Cardiac septum (tissue), 1 donor: ENCODE measurements around the gene C1S. TPM values are rescaled to one million over a fixed set of nuclear protein-coding genes. Genes with fewer than 3 reads are reported as not detected.

Source experiments
- DNase-seq: peaks from one replicate; pipeline ENCODE4 v3.0.0-alpha.2; 2020; ENCODE audit warnings: low spot score
- intact Hi-C: fragments of 100-400 bp; cut with DNase I; formaldehyde crosslinking; loops from one replicate; pipeline ENCODE4 v1.14.0; 2022
- total RNA-seq: library from RNA; stranded (reverse); fragmentation: NEBNext Ultra II Directional; extraction: Animal tissue kit (Norgen Biotek cat#: 25700); gene quantifications from one replicate; pipeline ENCODE4 v1.2.1, GENCODE V29; 2021
- donor health status: DM: no; HTN: no; CAD: no.

The C1S gene
- total RNA-seq, 1 donor from 2014 or later = 69.0 TPM

GRCh38 chr12:7069386-7069785 lies 8.9 kb downstream of the C1S start:
- intact Hi-C loops = no loop called here

GRCh38 chr12:7072035-7072434 lies 11.5 kb downstream of the C1S start:
- no peak for DNase-seq
- intact Hi-C loops = no loop called here

More at GRCh38 chr12:7069386-7069785, 8.9 kb downstream of the C1S start:
- no peak for DNase-seq

DNA sequence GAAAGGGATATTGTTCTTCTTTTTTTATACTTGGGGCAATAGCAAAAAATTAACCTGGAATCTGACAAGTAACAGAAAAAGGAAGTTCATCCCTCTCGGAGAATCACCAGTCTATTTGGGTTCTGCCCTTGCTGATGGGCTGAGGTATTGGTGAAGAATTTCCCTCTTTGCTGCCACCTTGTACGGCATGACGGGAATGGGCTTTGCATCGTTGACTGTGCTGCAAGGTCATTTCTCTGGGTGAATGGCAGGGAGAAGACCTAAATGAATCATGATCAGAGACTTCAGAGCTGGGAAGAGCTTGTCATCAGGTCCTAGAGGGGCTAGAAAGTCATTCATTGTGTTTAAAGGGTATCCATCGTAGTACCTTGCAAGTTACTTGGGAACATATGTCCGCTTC lies 12.0 kb downstream of the C1S start:
- intact Hi-C loops = no loop called here
- DNase-seq = no peak

- intact Hi-C loops = no loop called here
These were observed 13.4 kb downstream of the C1S start for GRCh38 chr12:7073946-7074345.

DNA sequence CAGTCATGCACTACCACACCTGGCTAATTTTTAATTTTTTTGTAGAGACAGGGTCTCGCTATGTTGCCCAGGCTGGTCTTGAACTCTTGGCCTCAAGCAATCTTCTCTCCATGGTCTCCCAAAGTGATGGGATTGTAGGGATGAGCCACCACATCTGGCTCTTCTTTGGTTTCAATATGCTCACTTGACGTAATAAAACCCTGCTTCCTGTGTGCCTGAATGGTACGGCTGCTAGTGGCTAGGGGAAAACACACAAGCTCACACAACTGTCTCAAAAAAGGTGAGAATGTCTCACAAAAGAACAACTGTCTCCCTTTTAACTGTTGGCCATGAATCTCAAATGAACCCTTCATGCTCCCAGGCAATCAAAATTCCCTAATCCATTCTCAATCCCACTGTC lies 15.0 kb downstream of the C1S start:
- DNase-seq = no peak
- intact Hi-C loops = no loop called here

More at GRCh38 chr12:7073946-7074345, 13.4 kb downstream of the C1S start:
- no peak for DNase-seq

GRCh38 chr12:7075939-7076338 lies 15.4 kb downstream of the C1S start:
- intact Hi-C loops = no loop called here
- DNase-seq = no peak

DNA sequence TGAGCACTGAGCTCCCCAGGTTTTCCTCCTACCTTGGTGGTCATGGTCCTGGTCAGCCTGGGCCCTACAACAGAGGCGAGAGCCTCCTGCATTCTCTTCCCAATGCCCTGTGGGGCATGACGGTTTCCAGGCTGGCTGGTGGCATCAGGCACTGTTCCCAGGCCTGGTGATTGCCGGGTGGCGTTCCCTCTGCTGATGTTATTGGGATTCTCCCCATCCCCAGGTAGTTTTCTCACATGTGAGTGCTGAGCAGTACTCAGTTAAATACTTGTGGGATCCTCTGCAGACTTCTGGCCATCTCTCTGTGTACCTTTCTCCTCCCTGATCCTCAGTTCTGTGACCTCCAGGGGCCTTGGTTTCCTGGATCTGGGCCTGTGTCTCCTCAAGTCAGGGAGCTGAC lies 16.0 kb downstream of the C1S start:
- DNase-seq = no peak
- intact Hi-C loops = no loop called here

GRCh38 chr12:7078163-7078562 lies 17.6 kb downstream of the C1S start:
- intact Hi-C loops = no loop called here

DNA sequence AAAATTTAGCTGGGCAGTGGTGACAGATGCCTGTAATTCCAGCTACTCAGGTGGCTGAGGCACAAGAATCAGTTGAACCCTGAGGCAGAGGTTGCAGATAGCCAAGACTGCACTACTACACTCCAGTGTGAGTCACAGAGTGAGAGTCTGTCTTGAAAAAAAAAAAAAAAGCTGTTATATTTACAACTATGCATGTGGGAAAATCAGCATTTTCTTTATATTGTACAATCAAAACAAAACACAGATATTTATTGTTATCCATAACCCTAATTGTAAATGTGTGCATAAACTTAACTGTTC lies 19.3 kb downstream of the C1S start:
- no peak for DNase-seq
- intact Hi-C loops = no loop called here

More at GRCh38 chr12:7078163-7078562, 17.6 kb downstream of the C1S start:
- DNase-seq = no peak

GRCh38 chr12:7081037-7081436 lies 20.5 kb downstream of the C1S start:
- DNase-seq = no peak
- intact Hi-C loops = no loop called here

GRCh38 chr12:7083125-7083524 lies 22.6 kb downstream of the C1S start:
- DNase-seq = no peak
- intact Hi-C loops = no loop called here

GRCh38 chr12:7089196-7089871 lies 28.8 kb downstream of the C1S start:
- intact Hi-C loops = no loop called here
- no peak for DNase-seq

GRCh38 chr12:7090222-7090998 lies 29.9 kb downstream of the C1S start:
- intact Hi-C loops = loop anchor here (5.0 kb wide), 1 partner anchor 118 kb away; the partner anchor contains the start of genes EMG1 and PHB2

DNA sequence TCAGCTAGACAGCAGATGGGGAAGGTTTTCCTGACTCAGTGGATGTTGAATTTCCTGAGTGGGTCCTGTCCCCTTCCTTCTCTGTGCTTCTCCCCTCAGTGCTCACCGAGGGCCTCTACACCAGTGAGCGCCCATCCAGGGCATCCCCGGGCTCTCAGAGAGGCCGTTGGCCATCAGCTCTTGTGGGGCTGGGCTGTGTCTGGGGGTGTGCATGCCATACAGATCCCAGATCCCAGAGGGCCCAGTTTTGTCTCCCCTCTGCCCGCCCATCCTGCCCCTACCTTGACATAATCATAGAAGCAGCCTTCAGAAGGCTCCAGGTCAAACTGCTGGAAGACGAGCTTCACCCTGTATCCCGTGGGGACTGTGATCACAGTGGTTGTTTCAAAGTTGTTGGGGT lies 30.7 kb downstream of the C1S start:
- intact Hi-C loops = loop anchor here (5.0 kb wide), 1 partner anchor 119 kb away; the partner anchor contains the start of genes EMG1 and PHB2
- DNase-seq = no peak

More at GRCh38 chr12:7090222-7090998, 29.9 kb downstream of the C1S start:
- no peak for DNase-seq

DNA sequence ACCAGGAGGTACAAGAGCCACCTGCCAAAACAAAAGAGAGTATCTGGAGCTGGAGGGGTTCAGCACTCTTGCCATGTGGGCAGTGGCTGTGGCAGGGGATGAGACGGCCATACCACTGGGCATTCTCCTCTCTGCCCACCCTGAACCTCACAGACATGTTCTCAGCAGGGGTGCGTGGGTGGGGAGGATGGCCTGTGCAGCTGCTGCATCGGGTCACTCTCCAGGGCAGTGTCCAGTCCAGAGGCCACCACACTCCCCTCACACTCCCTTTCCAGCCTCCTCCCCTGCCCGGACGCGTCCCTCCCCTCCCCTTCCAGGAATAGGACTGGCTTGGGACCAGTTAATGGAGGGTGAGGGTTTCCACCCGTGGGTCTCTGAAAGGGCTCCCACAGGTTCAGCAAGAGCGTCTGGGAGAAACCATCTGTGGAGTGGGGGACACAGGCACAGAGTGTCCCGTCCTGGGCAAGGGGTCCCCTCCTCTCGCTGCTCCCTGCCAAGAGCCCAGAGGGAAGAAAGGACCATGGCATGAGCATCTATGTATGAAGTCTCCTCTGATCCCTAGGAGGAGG lies 31.2 kb downstream of the C1S start:
- intact Hi-C loops = loop anchor here (1.0 to 5.0 kb wide), 2 partner anchors 31 to 119 kb away; partner anchors contain the start of genes C1S, EMG1 and PHB2

DNA sequence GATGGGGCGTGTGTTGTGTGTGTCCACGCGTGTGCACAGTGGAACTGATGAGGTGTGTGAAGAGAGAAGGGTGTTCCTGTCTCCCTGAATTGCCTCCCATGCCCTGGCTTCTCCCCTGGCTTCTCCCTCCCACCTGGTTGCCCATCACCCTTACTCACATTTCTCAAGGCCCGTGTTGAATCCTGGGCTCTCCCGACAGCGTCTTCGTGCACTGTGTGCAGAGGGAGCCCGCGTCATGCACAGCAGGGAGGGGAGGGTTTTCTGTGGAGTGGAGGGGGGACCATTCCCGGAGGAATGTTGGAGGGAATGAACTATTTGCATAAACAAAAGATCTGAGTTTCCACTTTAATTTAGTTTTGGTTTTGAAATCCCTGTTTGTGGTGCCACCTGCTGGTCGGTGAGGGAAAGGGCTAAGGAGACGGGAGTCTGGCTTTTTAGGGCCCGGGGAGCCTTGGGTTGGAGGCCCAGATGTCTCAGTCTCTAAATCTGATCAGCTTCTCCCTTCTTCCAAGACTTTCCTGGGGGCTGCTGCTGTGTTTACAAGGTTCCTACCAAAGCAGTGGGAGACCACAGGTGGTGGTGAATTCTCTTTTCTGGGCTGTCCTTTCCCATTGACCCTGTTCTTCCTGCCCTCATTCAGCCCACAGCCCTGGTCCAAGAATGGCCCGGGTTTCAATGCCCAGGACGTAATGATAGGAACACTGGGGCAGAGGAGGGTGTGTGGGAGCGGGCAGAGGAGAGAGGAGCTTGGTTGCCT lies 31.9 kb downstream of the C1S start, which contains the start of gene C1R:
Gene C1R, minus strand, starts transcription at position 217 of the 757 bp plus-strand sequence. Its CDS starts 57 bp downstream, at position 160.
- intact Hi-C loops = loop anchor here (1.0 to 5.0 kb wide), 2 partner anchors 32 to 120 kb away; partner anchors contain the start of genes C1S, EMG1 and PHB2

More for the DNA sequence above, 31.2 kb downstream of the C1S start:
- no peak for DNase-seq

DNA sequence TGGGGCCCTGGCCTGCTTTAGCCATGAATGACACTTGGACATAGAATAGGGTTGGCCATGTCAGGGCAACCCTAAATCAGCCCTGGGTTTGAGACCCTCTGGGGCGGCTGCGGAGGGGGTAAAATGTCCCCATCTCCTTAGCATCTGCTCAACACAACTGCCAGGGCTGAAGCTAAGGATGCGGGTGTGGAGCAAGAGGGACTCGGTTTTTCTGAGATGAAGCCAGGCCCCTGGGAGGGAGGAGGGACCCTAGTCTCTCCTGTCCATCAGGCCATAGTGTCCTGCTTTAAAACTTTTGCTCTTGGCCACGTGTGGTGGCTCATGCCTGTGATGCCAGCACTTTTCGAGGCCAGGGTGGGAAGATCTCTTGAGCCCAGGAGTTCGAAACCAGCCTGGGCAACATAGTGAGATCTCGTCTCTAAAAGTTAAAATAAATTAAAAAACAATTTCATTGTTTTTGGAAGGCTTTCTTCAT lies 32.5 kb downstream of the C1S start:
- no peak for DNase-seq
- intact Hi-C loops = loop anchor here (1.0 to 5.0 kb wide), 2 partner anchors 33 to 121 kb away; partner anchors contain the start of genes C1S, EMG1 and PHB2

More for the DNA sequence above, 31.9 kb downstream of the C1S start, which contains the start of gene C1R:
- peak; percentile 84 for DNase-seq

DNA sequence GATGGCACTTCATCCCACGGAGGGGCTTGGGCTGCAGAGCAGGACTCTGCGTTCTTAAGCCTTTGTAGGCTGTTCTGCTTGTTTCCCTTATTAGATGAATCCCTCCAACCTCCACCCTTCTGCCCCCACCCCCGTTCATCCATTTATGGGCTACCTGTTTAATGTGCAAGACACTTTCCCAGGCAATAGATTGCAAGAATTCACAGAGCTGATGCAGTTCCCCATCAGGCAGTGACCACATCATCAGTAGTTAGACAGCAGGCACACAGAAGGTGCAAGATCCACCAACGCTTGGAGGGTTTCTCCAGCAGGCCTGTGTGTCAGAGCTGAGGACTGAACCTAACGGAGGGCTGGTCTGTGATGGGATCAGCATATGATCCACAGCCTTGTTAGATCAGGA lies 33.0 kb downstream of the C1S start:
- DNase-seq = no peak
- intact Hi-C loops = loop anchor here (5.0 kb wide), 1 partner anchor 121 kb away; the partner anchor contains the start of genes EMG1 and PHB2

DNA sequence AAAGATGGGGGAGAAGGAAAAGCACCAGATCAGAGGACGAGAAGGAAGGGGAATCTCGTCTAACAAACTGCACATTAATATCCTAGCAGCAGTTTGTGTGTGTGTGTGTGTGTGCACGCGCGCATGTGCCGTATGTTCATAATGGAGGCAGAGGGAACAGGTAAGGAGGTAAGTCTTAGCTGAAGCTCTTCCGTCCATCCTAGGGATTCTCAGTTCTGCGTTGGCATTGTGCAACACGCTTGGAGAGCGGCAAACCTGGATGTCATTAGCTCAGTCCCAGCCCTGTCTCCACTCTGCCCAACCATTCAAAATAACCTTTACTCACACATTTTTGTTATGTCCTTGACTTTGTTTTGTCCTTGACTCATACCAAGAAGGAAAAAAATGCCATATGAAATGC lies 33.4 kb downstream of the C1S start:
- no peak for DNase-seq
- intact Hi-C loops = loop anchor here (5.0 kb wide), 1 partner anchor 122 kb away; the partner anchor contains the start of genes EMG1 and PHB2
